ENCODE results near the gene PILRB.

Gene PILRB

GRCh38 chr7:100415448-100415847, 57.5 kb downstream of the PILRB start:
- TF ChIP-seq CTCF (IDR thresholded peaks at IDR 0.05), result no peak
